ENCODE data around the gene SLC5A1.

- TF ChIP-seq ZNF316 (IDR thresholded peaks at IDR 0.05) (no peak), PHF21A (IDR thresholded peaks at IDR 0.05; ENCODE audit: borderline replicate concordance, low read depth) (no peak), NFE2L1 (tag; IDR thresholded peaks at IDR 0.05; ENCODE audit: borderline replicate concordance, low read depth) (no peak), ETS1 (conservative IDR thresholded peaks at IDR 0.05; ENCODE audit: control insufficient read depth, low read depth, low read length) (no peak), TRIM28 (IDR thresholded peaks at IDR 0.05) (no peak), ZNF121 (CRISPR knock-in tag; conservative IDR thresholded peaks at IDR 0.05) (no peak), CTCF (IDR thresholded peaks at IDR 0.05 in 2 of 3, conservative IDR thresholded peaks at IDR 0.05 in 1 of 3; ENCODE audit: insufficient read depth in 2 of 3, low read depth in 1 of 3, low read length in 3 of 3) (no peak), POLR2A (conservative IDR thresholded peaks at IDR 0.05) (no peak), ETV5 (CRISPR knock-in tag; IDR thresholded peaks at IDR 0.05; ENCODE audit: low read depth) (no peak), ZNF79 (CRISPR knock-in tag; IDR thresholded peaks at IDR 0.05; ENCODE audit: low read depth) (no peak), JUND (IDR thresholded peaks at IDR 0.05; ENCODE audit: borderline replicate concordance, low read depth, low read length) (no peak), JUND (tag; IDR thresholded peaks at IDR 0.05; ENCODE audit: borderline replicate concordance, low read depth, low read length) (no peak), ZNF695 (CRISPR knock-in tag; IDR thresholded peaks at IDR 0.05) (no peak), CC2D1A (IDR thresholded peaks at IDR 0.05) (no peak), ZNF395 (CRISPR knock-in tag; IDR thresholded peaks at IDR 0.05) (no peak)
Observed at GRCh38 chr22:32030518-32031247, 12.4 kb upstream of the SLC5A1 start.

Measured in K562 (cell line).